Heart left ventricle (tissue), 13 donors: ENCODE data around the gene CNOT4.

ENCODE experiments used
- POLR2A ChIP-seq, 2 donors: fragments of 450-650 bp; IDR thresholded peaks; one replicate each; pipeline ENCODE4 v1.6.1; 2017; ENCODE audit warnings: antibody characterized with exemption in 2 of 2, mild to moderate bottlenecking in 2 of 2, moderate library complexity in 2 of 2
- TF ChIP-seq, protein P1 (sequence below), 12 donors: fragments of 200-600 bp; sonication (generic) in 4 of 12; IDR thresholded peaks; one replicate each; pipeline versions ENCODE4 v1.5.0 to v1.8.0; 2018 to 2022; ENCODE audit warnings: antibody characterized with exemption in 12 of 12, mild to moderate bottlenecking in 5 of 12
- donor health status: ischemic (EF 13 %, LVEDD 7.1; RV severe dilation, severe dysfunction).
- donor health status: DM: no; HTN: yes; CAD: no.
- donor health status: DM: no; HTN: no; CAD: no.
- donor health status: ischemic (EF 25% LVEDD 6.9; RV normal size, moderate dysfunction).
- donor health status: ischemic (EF 25% LVEDD 5.7; RV mildly dilated, moderate dysfunction).
- donor health status: ischemic (EF 35%, LVEDD 5.7; RV mildly dilated, moderate dysfunction).
- donor health status: nonischemic (EF 11% LVEDD 7.7; RV severe dilation, severe dysfunction).
- donor health status: DM: yes; HTN: yes; CAD: no.
- donor health status: PGD.
- donor health status: ischemic (EF 29% LVEDD 5.4; RV normal size, mild dysfunction).
- donor health status: nonischemic (EF 23%, LVEDD 6.1; RV moderate dilation, normal function).

DNA sequence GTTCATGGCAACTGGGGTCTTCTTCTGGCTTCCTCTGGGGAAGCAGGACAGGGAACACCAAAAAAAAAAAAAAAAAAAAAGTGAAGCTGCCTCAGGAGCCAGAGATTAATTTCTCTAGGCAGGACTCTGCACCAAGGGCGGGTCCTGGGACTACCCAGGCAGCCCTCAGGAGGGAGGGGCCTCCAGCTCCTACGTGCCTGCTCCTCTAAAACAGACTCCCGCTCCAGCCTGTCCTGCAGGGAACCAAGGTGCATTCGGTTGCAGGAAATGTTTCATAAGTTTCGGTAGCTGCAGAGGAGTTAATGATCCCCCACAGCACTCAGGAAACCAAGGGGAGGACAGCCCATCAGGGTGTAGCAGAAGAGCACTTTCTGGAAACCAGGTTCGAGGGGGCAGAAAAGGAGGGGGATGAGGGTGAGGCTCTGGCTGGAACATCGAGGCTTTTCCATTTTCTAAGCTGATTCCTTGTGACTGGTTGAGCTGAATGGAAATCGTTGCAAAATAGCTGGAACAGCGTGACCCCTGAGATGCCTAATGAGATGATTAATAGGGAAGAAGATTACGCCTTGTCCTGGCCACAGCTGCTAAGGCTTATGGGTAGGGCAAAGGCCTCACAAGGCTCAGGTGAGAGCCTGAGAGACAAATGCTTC, 192.1 kb downstream of the CNOT4 start:
- TF ChIP-seq, protein P1, sequence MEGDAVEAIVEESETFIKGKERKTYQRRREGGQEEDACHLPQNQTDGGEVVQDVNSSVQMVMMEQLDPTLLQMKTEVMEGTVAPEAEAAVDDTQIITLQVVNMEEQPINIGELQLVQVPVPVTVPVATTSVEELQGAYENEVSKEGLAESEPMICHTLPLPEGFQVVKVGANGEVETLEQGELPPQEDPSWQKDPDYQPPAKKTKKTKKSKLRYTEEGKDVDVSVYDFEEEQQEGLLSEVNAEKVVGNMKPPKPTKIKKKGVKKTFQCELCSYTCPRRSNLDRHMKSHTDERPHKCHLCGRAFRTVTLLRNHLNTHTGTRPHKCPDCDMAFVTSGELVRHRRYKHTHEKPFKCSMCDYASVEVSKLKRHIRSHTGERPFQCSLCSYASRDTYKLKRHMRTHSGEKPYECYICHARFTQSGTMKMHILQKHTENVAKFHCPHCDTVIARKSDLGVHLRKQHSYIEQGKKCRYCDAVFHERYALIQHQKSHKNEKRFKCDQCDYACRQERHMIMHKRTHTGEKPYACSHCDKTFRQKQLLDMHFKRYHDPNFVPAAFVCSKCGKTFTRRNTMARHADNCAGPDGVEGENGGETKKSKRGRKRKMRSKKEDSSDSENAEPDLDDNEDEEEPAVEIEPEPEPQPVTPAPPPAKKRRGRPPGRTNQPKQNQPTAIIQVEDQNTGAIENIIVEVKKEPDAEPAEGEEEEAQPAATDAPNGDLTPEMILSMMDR (IDR thresholded peaks at IDR 0.05): no peak
- TF ChIP-seq POLR2A (IDR thresholded peaks at IDR 0.05): no peak
